Activated T-cell treated with anti-CD3 and anti-CD28 coated beads for 1 hour (primary cell): ENCODE data around the gene COL21A1.

Source experiments
- DNase-seq: peaks from one replicate; pipeline ENCODE4 v3.0.0-alpha.2; 2020; ENCODE audit warnings: low read depth

COL21A1 gene

DNA sequence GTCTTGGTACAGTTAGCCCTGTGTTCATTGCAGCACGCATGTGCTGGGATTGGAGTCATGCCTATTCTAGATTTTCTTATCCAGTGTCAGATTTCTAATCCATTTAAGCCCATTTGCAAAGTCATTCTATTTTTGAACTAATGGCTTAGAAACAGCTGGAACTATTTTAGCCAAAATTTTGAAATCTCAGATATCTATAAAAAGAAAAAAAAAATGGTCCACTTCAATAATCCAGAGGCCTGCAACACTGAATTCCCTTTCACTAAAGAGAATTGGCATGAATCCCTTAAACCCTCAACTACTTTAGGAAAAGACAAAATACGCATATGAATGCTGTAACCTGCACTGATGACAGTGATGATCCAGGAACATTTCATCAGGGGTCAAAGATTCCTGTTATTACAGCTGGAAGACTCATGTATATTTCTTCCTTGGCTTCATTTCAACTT lies 1.5 kb downstream of the COL21A1 start:
- no peak for DNase-seq

DNA sequence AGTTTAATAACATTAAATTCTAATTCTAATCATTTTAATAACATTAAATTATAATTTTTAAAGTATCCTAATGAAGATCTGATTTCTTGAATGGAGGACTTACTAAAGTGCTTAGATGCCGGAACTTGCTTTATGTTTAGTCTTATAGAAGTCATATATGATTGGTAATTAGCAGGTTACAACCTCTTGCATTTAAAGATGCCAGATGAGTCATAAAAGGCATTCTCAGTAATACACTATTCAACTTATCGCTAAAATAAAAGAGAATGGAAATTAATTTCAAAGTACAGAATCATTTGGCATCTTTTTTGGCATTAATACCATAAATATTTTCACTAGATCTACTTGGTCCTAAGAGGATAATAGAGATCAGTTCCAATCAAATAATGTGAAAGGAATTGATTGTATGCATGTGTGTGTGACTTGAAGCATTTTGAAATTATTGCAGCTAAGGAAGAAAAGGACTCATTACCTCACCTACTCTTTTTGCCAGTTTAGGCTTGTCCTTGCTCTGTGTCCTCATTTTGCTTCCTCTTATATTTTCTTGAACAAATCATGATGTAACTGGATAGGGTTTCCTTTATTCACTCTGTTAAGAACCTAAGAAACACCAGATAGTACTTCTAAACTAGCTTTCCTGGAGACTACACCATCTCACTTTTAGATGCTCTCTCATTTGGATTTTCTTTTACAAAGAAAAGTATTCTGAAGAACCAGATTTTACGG lies 2.7 kb downstream of the COL21A1 start:
- no peak for DNase-seq

DNA sequence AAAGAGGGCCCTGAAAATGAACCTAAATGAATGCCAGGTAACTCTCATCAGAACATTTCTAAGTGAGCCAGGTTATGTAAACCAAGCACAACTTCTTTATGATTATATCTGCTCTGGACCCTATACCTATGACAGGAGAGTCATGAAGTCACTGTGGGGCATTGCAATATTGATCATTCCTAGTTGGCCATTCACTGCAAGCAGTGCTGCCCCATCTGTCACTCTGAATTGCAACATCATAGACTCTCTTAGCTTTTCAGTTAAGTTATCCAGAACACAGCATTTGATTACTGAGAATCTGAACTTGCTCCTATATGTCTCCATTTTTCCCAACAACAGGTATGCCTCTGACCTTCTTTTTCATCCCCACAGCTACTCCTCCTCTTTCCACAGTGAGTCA lies 3.3 kb downstream of the COL21A1 start:
- DNase-seq: no peak

DNA sequence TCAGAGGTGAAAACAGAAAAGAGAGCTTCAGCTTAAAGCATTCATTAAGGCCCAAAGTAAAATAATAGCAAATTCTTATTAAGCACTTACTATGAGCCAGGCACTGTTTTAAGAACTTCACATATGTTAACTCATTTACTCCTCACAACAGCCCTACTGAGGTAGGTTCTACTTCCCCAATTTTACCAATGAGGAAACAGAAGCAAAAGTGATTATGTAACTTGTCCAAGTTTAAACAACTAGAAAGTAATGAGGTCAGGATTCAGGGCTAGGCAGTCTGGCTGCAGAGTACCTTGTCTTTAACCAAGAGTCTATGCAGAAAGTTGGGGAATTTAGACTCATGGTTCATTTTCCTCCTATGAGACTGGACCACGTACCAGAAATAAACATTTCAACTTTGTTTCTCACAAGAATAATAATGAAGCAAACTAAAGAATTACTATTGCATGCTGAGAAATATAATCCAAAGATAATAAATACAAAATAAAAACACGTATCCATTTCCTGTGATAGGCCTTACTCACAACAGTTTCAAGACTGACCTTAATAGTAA lies 3.8 kb downstream of the COL21A1 start:
- DNase-seq: no peak

DNA sequence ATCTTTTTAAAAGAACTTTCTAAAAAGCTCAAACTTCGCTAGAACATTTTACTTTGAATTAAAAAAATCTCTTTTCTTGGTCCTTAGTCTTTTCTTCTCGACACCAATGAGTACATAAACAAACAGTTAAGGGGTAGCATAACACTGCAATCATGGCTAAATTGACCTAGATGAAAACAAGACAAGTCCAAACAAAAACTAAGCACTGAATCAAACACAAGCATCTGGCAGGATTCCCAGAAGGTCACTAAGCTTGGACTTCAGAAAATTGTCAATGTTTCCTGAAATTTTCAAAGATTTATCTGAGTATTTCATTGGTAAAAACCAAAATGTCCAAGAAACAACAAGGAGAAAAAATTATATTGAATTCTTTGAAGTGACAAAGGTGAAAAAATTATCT lies 5.0 kb downstream of the COL21A1 start:
- DNase-seq: no peak

GRCh38 chr6:56241124-56241802 lies 6.1 kb downstream of the COL21A1 start:
- DNase-seq: no peak

DNA sequence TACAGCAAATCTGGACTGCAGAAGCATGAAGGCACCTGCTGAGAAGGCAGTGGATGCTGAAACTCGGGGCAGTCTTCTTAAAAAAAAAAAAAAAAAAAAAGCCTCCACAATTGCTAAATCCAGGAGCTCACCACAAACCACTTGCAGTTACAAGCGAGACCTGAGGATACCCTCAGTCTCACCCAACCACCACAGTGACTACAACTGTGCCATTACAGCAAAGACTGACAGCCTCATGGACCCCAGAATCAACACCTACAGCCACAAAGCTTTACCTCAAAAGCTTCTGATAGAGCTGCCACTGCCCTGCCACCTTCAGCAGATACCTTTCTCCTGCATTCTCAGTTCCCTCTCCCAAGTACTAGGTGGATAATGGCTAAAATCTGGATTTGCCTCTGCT lies 9.0 kb downstream of the COL21A1 start:
- DNase-seq: no peak

DNA sequence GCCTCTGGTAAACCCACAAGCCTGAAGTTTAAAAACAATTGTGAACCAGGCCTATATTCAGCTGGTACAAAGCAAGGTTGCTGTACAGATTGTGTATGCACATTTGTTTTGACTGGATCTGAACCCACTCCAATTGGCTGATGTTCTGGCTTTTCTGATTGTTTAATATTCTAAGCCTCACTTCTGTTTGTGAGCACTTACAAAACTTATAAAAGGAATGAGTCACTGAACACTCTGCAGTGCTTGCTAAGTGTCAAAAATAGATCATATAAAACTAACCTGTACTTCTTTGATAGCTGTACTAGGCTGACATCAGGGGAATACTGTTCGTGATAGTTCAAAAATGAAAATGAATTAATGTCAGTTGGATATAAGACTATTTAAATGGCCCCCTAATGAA lies 12.1 kb downstream of the COL21A1 start:
- no peak for DNase-seq

GRCh38 chr6:56232436-56232835 lies 14.9 kb downstream of the COL21A1 start:
- DNase-seq: no peak

- DNase-seq: no peak
These were observed 15.6 kb downstream of the COL21A1 start for GRCh38 chr6:56231827-56232226.

- no peak for DNase-seq
These were observed 16.3 kb downstream of the COL21A1 start for GRCh38 chr6:56230976-56231566.

- no peak for DNase-seq
These were observed 20.1 kb downstream of the COL21A1 start for GRCh38 chr6:56227071-56227879.

- DNase-seq: no peak
These were observed 23.4 kb downstream of the COL21A1 start for GRCh38 chr6:56223995-56224394.

DNA sequence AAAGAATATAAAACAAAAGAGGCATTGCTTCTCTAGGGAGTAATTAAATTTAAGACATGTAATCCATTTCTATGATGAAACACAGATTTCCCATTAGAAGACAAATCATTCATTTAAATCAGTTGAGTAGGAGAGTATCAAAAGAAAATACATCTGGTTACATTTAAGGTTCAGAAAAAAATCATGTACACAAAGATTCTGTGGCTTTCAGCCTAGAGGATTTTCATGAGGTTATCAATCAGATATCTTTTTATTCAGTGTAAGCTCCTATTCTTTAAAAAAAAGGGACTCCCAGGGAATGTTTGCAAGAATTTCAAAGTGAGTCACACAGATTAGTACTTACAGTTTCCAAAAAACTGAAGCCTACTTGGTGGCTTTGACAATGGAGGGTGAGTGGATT lies 24.9 kb downstream of the COL21A1 start:
- DNase-seq: no peak

DNA sequence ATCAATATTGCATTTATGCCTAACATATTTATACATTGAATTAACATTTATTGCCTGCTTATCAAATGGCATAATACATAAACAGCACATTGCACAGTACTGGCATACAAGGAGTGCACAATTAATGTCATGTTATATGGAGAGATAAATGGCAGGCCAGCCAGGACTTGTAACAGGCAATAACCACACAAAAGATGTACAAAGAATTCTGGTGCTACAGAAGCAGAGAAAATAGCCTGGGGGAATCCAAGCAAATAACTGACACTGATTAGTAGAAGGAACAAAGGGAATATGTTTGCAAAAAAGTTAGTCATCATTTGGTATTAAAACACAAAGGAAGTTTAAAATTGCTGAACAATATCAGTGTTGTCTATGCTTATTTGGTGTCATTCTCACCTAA lies 27.3 kb downstream of the COL21A1 start:
- no peak for DNase-seq

GRCh38 chr6:56214703-56215101 lies 32.7 kb downstream of the COL21A1 start:
- no peak for DNase-seq

GRCh38 chr6:56214041-56214702 lies 33.2 kb downstream of the COL21A1 start:
- DNase-seq: no peak

DNA sequence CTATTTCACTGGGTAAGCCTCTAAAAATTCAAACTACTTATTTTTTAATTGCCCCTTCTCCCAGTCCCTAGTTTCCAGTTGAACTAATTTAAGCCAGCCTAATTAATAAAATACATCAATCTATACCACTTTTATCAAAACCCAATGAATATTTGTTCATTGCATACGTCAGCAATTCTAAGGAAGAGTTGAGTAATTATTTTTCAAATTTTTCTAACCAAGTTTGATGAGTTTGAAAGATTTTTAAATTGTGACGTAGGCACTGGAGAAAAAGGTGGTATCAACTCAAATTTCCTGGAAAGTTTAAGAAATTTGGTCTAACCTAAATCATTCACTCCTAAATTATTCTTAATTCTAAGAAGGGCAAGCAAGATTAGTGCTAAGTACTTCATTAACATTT lies 35.7 kb downstream of the COL21A1 start:
- no peak for DNase-seq

DNA sequence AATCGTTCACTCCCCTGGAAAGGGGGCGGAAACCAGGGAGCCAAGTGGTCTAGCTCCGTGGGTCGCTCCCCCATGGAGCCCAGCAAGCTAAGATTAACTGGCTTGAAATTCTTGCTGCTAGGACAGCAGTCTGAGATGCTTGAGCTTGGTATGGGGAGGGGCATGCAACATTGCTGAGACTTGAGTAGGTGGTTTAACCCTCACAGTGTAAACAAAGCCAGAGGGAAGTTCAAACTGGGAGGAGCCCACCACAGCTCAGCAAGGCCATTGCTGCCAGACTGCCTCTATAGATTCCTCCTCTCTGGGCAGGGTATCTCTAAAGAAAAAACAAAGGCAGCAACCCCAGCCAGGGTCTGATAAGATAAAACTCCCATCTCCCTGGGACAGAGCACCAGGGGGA lies 43.2 kb downstream of the COL21A1 start:
- no peak for DNase-seq

- no peak for DNase-seq
These were observed 47.4 kb downstream of the COL21A1 start for GRCh38 chr6:56199956-56200355.

GRCh38 chr6:56193846-56194245 lies 53.5 kb downstream of the COL21A1 start:
- no peak for DNase-seq

GRCh38 chr6:56188429-56188828 lies 59.0 kb downstream of the COL21A1 start:
- DNase-seq: no peak
